GM12875 (cell line): ENCODE measurements around the gene ZNF655.
"Not testable (repeated sequence)": the region's sequence is repeated elsewhere in the genome, so short reads cannot be mapped to it uniquely, and the experiment has no call there.

Experiments used
- H3K4me3 ChIP-seq: one replicate; pipeline ENCODE4 v1.5.1; 2011; ENCODE audit warnings: low read depth, low read length, control low read depth
- TF ChIP-seq, protein P1 (sequence below): IDR thresholded peaks from 2 replicates; pipeline ENCODE4 v1.5.1; 2011; ENCODE audit warnings: low read depth, mild to moderate bottlenecking, control low read depth, inconsistent platforms, low read length, moderate library complexity, borderline replicate concordance; ENCODE audit not compliant: insufficient read depth

Gene ZNF655

DNA sequence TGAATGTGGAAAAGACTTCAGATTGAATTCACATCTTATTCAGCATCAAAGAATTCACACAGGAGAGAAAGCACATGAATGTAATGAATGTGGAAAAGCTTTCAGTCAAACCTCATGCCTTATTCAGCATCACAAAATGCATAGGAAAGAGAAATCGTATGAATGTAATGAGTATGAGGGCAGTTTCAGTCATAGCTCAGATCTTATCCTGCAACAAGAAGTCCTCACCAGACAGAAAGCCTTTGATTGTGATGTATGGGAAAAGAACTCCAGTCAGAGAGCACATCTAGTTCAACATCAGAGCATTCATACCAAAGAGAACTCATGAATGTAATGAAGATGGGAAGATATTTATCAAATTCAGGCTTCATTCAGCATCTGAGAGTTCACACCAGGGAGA lies 14.8 kb downstream of the ZNF655 start:
- H3K4me3 ChIP-seq, result no peak overlapping the region
- TF ChIP-seq, protein P1, sequence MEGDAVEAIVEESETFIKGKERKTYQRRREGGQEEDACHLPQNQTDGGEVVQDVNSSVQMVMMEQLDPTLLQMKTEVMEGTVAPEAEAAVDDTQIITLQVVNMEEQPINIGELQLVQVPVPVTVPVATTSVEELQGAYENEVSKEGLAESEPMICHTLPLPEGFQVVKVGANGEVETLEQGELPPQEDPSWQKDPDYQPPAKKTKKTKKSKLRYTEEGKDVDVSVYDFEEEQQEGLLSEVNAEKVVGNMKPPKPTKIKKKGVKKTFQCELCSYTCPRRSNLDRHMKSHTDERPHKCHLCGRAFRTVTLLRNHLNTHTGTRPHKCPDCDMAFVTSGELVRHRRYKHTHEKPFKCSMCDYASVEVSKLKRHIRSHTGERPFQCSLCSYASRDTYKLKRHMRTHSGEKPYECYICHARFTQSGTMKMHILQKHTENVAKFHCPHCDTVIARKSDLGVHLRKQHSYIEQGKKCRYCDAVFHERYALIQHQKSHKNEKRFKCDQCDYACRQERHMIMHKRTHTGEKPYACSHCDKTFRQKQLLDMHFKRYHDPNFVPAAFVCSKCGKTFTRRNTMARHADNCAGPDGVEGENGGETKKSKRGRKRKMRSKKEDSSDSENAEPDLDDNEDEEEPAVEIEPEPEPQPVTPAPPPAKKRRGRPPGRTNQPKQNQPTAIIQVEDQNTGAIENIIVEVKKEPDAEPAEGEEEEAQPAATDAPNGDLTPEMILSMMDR, result no peak

DNA sequence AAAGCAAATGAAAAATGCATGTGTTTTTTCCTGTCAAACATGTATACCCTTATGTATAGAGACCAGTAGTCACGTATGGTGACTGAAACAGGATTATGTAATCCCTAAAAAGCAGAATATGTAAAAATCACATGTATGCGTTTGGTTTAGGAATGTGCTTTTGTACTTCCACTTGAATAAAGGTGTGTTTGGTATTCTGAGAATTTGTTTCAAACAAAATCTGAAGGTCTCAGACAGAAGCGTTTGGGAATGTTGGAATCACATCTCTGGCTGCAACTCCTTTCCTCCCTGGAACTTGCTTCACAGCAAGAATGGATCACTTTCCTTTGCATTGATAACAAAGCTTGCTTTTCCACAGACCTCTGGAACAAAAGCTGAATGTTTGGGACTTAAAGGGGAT lies 17.8 kb downstream of the ZNF655 start:
- no peak overlapping the region for H3K4me3 ChIP-seq
- TF ChIP-seq, protein P1, result no peak

DNA sequence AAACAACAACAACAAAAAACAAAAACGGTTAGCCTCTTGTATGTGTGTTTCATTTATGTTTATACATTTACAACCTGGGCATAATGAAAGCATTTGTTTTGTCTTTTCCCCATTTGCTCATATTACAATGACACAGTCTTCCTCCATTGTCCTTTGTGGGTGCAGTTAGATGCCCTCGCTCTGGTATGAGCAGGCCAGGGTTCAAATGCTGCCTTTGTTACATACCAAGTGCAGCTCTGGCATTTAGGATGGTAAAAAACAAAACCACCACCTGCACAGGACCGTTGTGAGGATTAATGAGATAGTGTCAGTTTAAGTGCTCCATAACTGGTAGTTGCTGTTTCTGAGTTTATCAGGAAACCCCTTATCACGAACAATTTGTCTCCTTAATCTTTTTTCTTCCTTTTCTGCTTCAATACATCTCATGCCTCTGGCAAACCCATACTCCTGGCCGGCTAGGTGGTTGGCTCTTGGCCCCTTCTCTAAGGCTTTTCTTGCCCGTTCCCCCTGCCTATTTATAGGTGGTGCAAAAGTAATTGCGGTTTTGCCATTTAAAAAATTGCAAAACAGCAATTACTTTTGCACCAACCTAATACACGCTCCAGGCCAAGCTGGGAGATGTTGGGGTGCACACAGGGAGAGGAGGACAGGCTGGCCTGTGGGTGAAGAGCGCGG lies 21.0 kb downstream of the ZNF655 start:
- TF ChIP-seq, protein P1, result no peak
- H3K4me3 ChIP-seq, result peak overlapping the region; percentile 53

DNA sequence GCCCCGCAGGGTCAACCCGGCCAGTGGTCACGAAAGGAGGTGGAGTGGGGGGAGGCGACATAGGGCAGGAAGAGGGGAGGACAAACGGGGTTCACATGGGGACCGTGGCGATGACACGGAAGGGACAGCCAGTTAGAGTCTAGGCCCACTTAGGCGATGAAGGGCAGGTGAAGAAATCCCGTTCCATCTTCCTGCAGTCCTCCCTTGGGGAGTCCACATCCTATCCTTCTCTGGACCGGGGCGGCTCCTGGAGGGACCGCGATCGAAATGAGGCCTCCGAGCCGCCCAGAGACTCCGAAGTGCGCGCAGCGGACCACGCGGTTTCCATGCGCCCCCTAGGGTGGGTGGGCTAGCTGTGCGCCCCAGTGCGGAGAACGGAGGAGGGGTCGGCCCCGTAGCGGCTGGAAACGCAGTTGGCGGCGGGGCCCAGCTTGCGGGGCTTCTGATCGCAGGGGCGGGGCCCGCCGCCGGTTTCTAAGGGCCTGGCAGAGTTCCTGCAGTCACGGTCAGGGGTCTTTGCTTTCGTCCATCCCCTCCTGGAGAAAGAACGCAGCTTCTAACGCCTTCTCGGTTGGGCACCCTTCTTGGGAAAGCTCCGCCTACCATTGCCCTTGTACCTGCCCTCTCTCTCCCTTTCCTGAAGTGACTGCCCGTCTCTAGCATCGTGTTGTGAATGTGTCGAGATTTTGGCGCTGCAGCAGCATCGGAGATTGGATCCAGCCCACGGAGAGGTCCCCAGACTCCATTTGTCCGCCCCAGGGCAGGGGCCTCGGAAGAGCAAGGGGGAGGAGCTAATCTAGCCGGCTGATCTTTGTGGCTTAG lies 21.7 kb downstream of the ZNF655 start:
- TF ChIP-seq, protein P1, result peak; percentile 40
- peak overlapping the region; percentile 53 for H3K4me3 ChIP-seq

DNA sequence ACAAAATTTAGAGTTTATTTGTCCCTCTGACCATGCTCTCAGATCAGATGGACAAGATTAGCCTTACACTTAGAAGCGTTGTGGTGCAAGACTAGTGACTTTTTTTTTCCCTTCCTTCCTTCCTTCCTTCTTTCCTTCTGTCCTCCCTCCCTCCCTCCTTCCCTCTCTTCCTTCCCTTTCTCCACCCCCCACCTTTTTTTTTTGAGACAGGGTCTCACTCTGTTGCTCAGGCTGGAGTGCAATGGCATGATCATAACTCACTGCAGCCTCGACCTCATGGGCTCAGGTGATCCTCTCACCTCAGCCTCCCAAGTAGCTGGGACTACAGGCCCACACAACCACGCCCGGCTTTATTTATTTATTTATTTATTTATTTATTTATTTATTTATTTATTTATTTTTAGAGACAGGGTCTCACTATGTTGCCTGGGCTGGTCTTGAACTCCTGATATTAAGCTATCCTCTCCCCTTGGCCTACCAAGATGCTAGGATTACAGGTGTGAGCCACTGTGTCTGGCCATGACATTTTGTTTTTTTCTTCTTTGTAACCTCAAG lies 22.4 kb downstream of the ZNF655 start:
- not testable (repeated sequence) for H3K4me3 ChIP-seq

DNA sequence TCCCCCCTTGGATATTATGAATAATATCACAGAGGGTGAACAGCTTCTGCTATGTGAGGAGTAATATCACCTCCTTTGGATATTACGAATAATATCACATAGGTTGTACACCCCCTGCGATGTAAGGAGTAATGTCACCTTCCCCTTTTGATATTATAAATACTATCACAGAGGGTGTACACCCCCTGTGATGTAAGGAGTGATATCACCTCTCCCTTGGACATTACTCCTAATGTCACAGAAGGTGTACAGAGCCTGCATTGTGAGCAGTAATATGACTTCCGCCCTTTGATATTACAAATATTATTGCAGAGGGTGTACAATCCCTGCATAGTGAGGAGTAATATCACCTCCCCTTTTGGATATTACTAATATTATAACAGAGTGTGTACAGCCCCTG lies 30.4 kb downstream of the ZNF655 start:
- H3K4me3 ChIP-seq, result no peak overlapping the region

More for the DNA sequence above, 30.4 kb downstream of the ZNF655 start:
- TF ChIP-seq, protein P1, result no peak
